ENCODE data around the gene CDC27. TPM values are rescaled to one million over a fixed set of nuclear protein-coding genes. Genes with fewer than 3 reads are reported as not detected.
"Not testable (repeated sequence)": the region's sequence is repeated elsewhere in the genome, so short reads cannot be mapped to it uniquely, and the experiment has no call there.

The CDC27 gene
- total and polyA plus RNA-seq, 7 experiments from 2014 or later: 47.4 to 98.3 (median 67.2) TPM

- peaks cover 6 to 13% of the 10 kb centered on the region in 2 donors for H3K4me1 ChIP-seq (ENCODE audit: control insufficient read depth in 2 of 2, insufficient read depth in 2 of 2, low read length in 2 of 2)
- peaks cover 37 to 78% (median 67%) of the 10 kb centered on the region in 7 donors for H3K4me1 Mint-ChIP-seq
- H3K27me3 Mint-ChIP-seq; H3K36me3 ChIP-seq (ENCODE audit: control insufficient read depth in 2 of 3, insufficient read depth in 3 of 3, low read length in 3 of 3); H3K4me3 Mint-ChIP-seq; intact Hi-C loops (cut with micrococcal nuclease); H3K27me3 ChIP-seq (ENCODE audit: control insufficient read depth in 2 of 2, insufficient read depth in 2 of 2, low read length in 2 of 2); H3K27ac ChIP-seq (ENCODE audit: low read depth, low read length); H3K4me3 ChIP-seq (ENCODE audit: low read length); H3K9me3 Mint-ChIP-seq; POLR2A ChIA-PET; H3K9me3 ChIP-seq (ENCODE audit: control insufficient read depth in 2 of 3, low read length in 3 of 3); ATAC-seq; DNase-seq; H3K27ac Mint-ChIP-seq: not testable (repeated sequence)
- H3K36me3 Mint-ChIP-seq: peaks cover 0 to 27% (median 18%) of the 10 kb centered on the region in 5 donors
- CTCF ChIA-PET: interaction anchor here (0.6 kb wide), 2 partner anchors 16 to 286 kb away, joined by 3 read pairs; no protein-coding TSS in a partner anchor
These were observed 8.1 kb downstream of the CDC27 start for GRCh38 chr17:47180988-47181387.

DNA sequence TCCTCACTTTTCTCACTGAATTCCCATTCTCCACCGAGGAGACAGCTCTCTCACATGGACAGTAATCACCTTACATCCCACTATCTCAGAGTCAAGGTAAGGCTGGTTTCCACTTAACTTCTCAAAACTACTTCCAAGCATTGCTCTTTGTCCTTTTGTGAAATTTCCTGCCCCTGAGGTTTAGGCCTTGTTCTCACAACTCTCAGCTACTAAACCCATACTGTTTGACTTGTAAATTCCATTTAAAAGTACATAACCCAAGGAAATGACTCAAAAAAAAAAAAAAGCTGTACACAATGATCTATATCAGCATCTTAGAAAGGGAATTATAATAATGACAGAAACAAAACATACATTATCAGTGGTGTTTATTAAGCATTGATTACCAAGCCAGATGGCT, 8.8 kb downstream of the CDC27 start:
- Histone ChIP-seq H3K27ac (ENCODE audit: low read depth, low read length) (no peak overlapping the region), H3K27me3 (ENCODE audit: control insufficient read depth in 2 of 2, insufficient read depth in 2 of 2, low read length in 2 of 2) (no peaks in the 10 kb centered on the region), H3K9me3 (ENCODE audit: control insufficient read depth in 2 of 3, low read length in 3 of 3) (no peaks in the 10 kb centered on the region), H3K36me3 (ENCODE audit: control insufficient read depth in 2 of 3, insufficient read depth in 3 of 3, low read length in 3 of 3) (peaks cover 0 to 8% (median 3%) of the 10 kb centered on the region in 3 experiments), H3K4me1 (ENCODE audit: control insufficient read depth in 2 of 2, insufficient read depth in 2 of 2, low read length in 2 of 2) (peaks cover 6 to 13% of the 10 kb centered on the region in 2 donors), H3K4me3 (ENCODE audit: low read length) (no peak overlapping the region)
- no peaks in the 10 kb centered on the region for H3K9me3 Mint-ChIP-seq
- H3K4me1 Mint-ChIP-seq: peaks cover 37 to 75% (median 67%) of the 10 kb centered on the region in 7 donors
- H3K27ac Mint-ChIP-seq: no peak overlapping the region
- no peak for ATAC-seq
- intact Hi-C loops (cut with micrococcal nuclease): no loop called here
- ChIA-PET POLR2A (no interaction called here), CTCF (no interaction called here)
- no peak overlapping the region for H3K4me3 Mint-ChIP-seq
- DNase-seq: no peak
- H3K36me3 Mint-ChIP-seq: peaks cover 0 to 27% (median 18%) of the 10 kb centered on the region in 5 donors
- H3K27me3 Mint-ChIP-seq: no peaks in the 10 kb centered on the region

- no peak overlapping the region for H3K4me3 ChIP-seq (ENCODE audit: low read length)
- H3K9me3 ChIP-seq (ENCODE audit: control insufficient read depth in 2 of 3, low read length in 3 of 3): no peaks in the 10 kb centered on the region
- no peaks in the 10 kb centered on the region for H3K27me3 Mint-ChIP-seq
- DNase-seq: no peak
- ChIA-PET CTCF (no interaction called here), POLR2A (no interaction called here)
- no peak for ATAC-seq
- intact Hi-C loops (cut with micrococcal nuclease): no loop called here
- H3K4me1 ChIP-seq (ENCODE audit: control insufficient read depth in 2 of 2, insufficient read depth in 2 of 2, low read length in 2 of 2): peaks cover 6 to 7% of the 10 kb centered on the region in 2 donors
- no peak overlapping the region for H3K4me3 Mint-ChIP-seq
- no peaks in the 10 kb centered on the region for H3K27me3 ChIP-seq (ENCODE audit: control insufficient read depth in 2 of 2, insufficient read depth in 2 of 2, low read length in 2 of 2)
- H3K36me3 ChIP-seq (ENCODE audit: control insufficient read depth in 2 of 3, insufficient read depth in 3 of 3, low read length in 3 of 3): peaks cover 0 to 11% (median 3%) of the 10 kb centered on the region in 3 experiments
- H3K27ac ChIP-seq (ENCODE audit: low read depth, low read length): no peak overlapping the region
- H3K27ac Mint-ChIP-seq: peak overlapping the region in 1 of 9 donors; percentile 25
- no peaks in the 10 kb centered on the region for H3K9me3 Mint-ChIP-seq
- H3K4me1 Mint-ChIP-seq: peaks cover 38 to 73% (median 67%) of the 10 kb centered on the region in 7 donors
- peaks cover 0 to 36% (median 18%) of the 10 kb centered on the region in 5 donors for H3K36me3 Mint-ChIP-seq
These were observed 10.0 kb downstream of the CDC27 start for GRCh38 chr17:47179141-47179540.

GRCh38 chr17:47177261-47177660, 11.8 kb downstream of the CDC27 start:
- Mint-ChIP-seq H3K9me3 (no peaks in the 10 kb centered on the region), H3K27me3 (no peaks in the 10 kb centered on the region), H3K4me3 (no peak overlapping the region), H3K36me3 (peaks cover 0 to 34% (median 18%) of the 10 kb centered on the region in 5 donors), H3K4me1 (peaks cover 33 to 68% (median 56%) of the 10 kb centered on the region in 7 donors), H3K27ac (no peak overlapping the region)
- Histone ChIP-seq H3K36me3 (ENCODE audit: control insufficient read depth in 2 of 3, insufficient read depth in 3 of 3, low read length in 3 of 3) (peaks cover 0 to 12% (median 3%) of the 10 kb centered on the region in 3 experiments), H3K4me1 (ENCODE audit: control insufficient read depth in 2 of 2, insufficient read depth in 2 of 2, low read length in 2 of 2) (no peaks in the 10 kb centered on the region), H3K9me3 (ENCODE audit: control insufficient read depth in 2 of 3, low read length in 3 of 3) (no peaks in the 10 kb centered on the region), H3K4me3 (ENCODE audit: low read length) (no peak overlapping the region), H3K27me3 (ENCODE audit: control insufficient read depth in 2 of 2, insufficient read depth in 2 of 2, low read length in 2 of 2) (no peaks in the 10 kb centered on the region), H3K27ac (ENCODE audit: low read depth, low read length) (no peak overlapping the region)
- DNase-seq: no peak
- intact Hi-C loops (cut with micrococcal nuclease): no loop called here
- ChIA-PET CTCF (no interaction called here), POLR2A (no interaction called here)
- ATAC-seq: no peak

- peak overlapping the region in 1 of 10 donors; percentile 17 for H3K4me3 Mint-ChIP-seq
- H3K27me3 Mint-ChIP-seq: no peaks in the 10 kb centered on the region
- Histone ChIP-seq H3K9me3 (ENCODE audit: control insufficient read depth in 2 of 3, low read length in 3 of 3) (no peaks in the 10 kb centered on the region), H3K27me3 (ENCODE audit: control insufficient read depth in 2 of 2, insufficient read depth in 2 of 2, low read length in 2 of 2) (no peaks in the 10 kb centered on the region), H3K4me3 (ENCODE audit: low read length) (no peak overlapping the region), H3K4me1 (ENCODE audit: control insufficient read depth in 2 of 2, insufficient read depth in 2 of 2, low read length in 2 of 2) (no peaks in the 10 kb centered on the region), H3K27ac (ENCODE audit: low read depth, low read length) (no peak overlapping the region), H3K36me3 (ENCODE audit: control insufficient read depth in 2 of 3, insufficient read depth in 3 of 3, low read length in 3 of 3) (peaks cover 0 to 12% (median 3%) of the 10 kb centered on the region in 3 experiments)
- no peak for DNase-seq
- H3K27ac Mint-ChIP-seq: peak overlapping the region in 2 of 9 donors; percentile 18 to 83
- no peak for ATAC-seq
- H3K36me3 Mint-ChIP-seq: peaks cover 0 to 29% (median 16%) of the 10 kb centered on the region in 5 donors
- CTCF ChIA-PET: no interaction called here
- POLR2A ChIA-PET: no interaction called here
- H3K9me3 Mint-ChIP-seq: no peaks in the 10 kb centered on the region
- intact Hi-C loops (cut with micrococcal nuclease): no loop called here
- H3K4me1 Mint-ChIP-seq: peaks cover 29 to 60% (median 51%) of the 10 kb centered on the region in 7 donors
These were observed 12.7 kb downstream of the CDC27 start for GRCh38 chr17:47176389-47176826.

- H3K27me3 ChIP-seq (ENCODE audit: control insufficient read depth in 2 of 2, insufficient read depth in 2 of 2, low read length in 2 of 2); H3K36me3 ChIP-seq (ENCODE audit: control insufficient read depth in 2 of 3, insufficient read depth in 3 of 3, low read length in 3 of 3); CTCF ChIA-PET; DNase-seq; intact Hi-C loops (cut with micrococcal nuclease); H3K27me3 Mint-ChIP-seq; ATAC-seq; H3K9me3 ChIP-seq (ENCODE audit: control insufficient read depth in 2 of 3, low read length in 3 of 3); H3K9me3 Mint-ChIP-seq; H3K4me3 ChIP-seq (ENCODE audit: low read length); POLR2A ChIA-PET; H3K27ac ChIP-seq (ENCODE audit: low read depth, low read length); H3K4me1 ChIP-seq (ENCODE audit: control insufficient read depth in 2 of 2, insufficient read depth in 2 of 2, low read length in 2 of 2): not testable (repeated sequence)
- Mint-ChIP-seq H3K27ac (peak overlapping the region in 3 of 9 donors; percentile 41 to 72 (median 65)), H3K36me3 (peaks cover 0 to 24% (median 15%) of the 10 kb centered on the region in 5 donors), H3K4me1 (peaks cover 38 to 62% (median 50%) of the 10 kb centered on the region in 7 donors), H3K4me3 (peak overlapping the region in 4 of 10 donors; percentile 41 to 73 (median 62))
These were observed 14.3 kb downstream of the CDC27 start for GRCh38 chr17:47174823-47175222.
